CD4-positive, alpha-beta T cell treated with Interferon gamma for 1 hour (primary cell): ENCODE results near the gene CUL5.
"Not testable (repeated sequence)": the region's sequence is repeated elsewhere in the genome, so short reads cannot be mapped to it uniquely, and the experiment has no call there.

Experiments used
- DNase-seq: peaks from one replicate; pipeline ENCODE4 v3.0.0-alpha.2; 2020

The CUL5 gene

GRCh38 chr11:108117746-108118371 lies 109.2 kb downstream of the CUL5 start:
- DNase-seq, result no peak

DNA sequence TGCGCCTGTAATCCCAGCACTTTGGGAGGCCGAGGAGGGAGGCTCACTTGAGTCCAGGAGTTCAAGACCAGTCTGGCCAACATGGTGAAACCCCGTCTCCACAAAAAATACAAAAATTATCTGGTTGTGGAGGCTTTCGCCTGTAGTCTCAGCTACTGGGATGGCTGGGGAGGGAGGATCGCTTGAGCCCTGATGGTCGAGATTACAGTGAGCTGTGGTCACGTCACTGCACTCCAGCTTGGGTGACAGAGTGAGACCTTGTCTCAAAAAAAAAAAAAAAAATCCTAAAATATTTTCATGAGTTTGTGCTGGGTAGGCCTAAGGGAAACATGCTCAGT lies 112.2 kb downstream of the CUL5 start:
- DNase-seq, result not testable (repeated sequence)

GRCh38 chr11:108121274-108122155 lies 112.8 kb downstream of the CUL5 start, which contains the start of gene ACAT1:
Gene ACAT1 (plus strand): TSS chr11:108121567. CDS start chr11:108121607, 40 bp downstream.
- DNase-seq, result peak; percentile 90

DNA sequence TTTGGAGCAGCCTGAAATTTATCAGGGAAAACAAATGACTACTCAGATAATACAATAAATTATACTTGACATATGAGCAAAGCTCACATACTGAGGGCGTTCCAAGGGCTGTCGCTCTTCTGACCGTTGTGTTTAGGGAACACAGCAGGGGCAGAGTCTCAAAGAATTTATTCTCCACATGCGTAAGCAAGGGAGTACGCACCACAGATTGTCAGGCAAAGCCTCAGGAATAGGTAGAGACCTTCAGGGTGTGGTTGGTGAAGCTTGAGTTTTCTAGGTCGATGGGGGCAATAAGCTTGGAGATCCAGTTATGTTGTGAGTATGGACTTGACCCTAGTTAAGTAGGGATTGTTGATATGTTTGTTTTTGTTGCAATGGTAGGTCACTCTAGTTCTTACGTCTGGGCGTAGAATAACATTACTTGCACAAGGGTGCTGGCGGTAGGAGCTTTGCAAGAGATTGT lies 113.5 kb downstream of the CUL5 start:
- DNase-seq, result no peak

DNA sequence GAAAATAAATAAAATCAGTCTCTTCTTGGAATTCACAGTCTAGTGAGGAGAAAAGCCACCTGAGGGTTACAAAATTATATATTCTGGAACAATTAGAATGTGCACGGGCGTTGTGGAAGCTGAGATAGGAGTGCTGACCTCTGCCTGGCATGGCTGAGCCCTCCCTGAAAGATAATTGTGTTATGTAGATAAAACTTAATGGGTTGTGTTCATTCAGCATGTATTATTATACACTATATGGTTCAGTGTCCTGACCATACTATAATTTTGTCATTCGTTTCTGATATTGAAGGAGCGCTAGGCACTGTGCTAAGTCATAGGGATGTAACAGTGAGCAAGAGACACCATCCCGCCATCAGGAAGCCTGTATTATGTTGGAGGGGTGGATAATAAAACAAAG lies 116.4 kb downstream of the CUL5 start:
- no peak for DNase-seq

- no peak for DNase-seq
Measured at GRCh38 chr11:108128772-108129171, 120.1 kb downstream of the CUL5 start.

- no peak for DNase-seq
Measured at GRCh38 chr11:108131993-108132392, 123.3 kb downstream of the CUL5 start.

DNA sequence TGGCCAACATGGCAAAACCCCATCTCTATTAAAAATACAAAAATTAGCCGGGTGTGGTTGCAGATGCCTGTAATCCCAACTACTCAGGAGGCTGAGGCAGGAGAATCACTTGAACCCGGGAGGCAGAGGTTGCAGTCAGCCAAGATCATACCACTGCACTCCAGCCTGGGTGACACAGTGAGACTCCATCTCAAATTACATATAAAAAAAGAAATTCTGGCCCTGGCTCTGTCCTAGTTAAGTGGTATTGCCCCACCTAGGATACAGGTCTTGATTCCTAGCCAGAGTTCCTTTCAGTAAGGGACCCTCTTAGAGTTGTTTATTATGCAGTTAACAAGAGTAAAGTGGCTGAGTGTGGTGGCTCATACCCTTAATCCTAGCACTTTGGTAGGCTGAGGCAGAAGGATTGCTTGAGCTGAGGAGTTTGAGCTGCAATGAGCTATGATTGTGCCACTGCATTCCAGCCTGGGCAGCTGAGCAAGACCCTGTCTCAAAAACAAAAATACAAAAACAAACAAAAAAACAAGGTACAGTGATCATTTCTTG lies 124.4 kb downstream of the CUL5 start:
- DNase-seq, result not testable (repeated sequence)

GRCh38 chr11:108135845-108136544 lies 127.3 kb downstream of the CUL5 start:
- no peak for DNase-seq

DNA sequence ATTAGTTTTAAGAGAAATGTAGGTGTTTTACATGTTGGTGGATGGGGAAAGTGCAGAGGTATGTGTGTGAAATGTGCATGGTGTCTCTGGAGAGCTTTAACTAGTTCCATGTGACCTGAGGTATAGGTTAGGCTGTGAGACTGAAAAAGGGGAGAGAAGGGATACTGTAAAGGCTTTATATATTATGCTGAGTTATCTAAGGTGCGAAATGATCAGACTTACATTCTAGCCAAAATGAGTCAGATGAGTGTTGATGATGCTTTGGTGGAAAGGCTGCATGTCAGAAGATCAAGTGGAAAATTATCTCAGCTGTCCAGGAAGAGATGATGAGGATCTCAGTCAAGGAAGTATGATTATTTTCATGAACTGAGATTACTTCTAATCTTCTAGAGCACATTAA lies 128.5 kb downstream of the CUL5 start:
- no peak for DNase-seq

GRCh38 chr11:108142304-108142703 lies 133.6 kb downstream of the CUL5 start:
- DNase-seq, result no peak

GRCh38 chr11:108144615-108145014 lies 135.9 kb downstream of the CUL5 start:
- no peak for DNase-seq

GRCh38 chr11:108147150-108147549 lies 138.5 kb downstream of the CUL5 start:
- DNase-seq, result no peak

DNA sequence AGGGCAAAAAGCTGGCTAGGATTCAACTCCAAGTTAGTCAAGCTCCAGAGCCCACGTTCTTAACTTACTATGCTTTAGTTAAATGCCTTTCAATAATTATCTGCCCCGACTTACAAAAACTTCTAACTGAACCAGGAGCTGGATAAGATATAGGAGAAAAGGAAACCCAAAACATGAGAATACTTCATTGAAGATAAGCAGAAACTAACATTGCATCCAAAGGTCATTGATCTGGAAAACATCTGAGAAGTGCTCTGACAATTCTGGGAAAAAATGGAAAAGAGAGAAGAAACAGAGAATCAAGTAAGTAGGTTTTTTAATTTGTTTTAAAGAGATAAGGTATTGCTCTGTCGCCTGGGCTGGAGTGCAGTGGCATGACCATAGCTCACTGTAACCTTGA lies 139.9 kb downstream of the CUL5 start:
- DNase-seq, result no peak

DNA sequence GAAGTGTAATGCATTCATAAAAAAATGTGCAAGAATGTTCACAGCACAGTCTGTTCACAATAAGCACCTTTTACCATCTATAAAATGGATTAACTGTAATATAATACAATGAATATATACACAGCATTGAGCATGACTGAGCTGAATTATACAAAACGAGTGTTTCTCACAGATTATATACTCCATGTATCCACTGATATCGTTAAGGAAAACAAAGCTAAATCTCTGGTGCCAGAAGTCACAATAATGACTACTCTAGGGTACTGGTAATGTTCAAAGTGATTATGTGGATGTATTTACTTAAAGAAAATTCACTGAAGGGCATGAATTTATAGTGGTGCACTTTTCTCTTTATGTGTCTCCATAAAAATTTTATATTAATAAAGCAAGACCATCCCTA lies 145.9 kb downstream of the CUL5 start:
- no peak for DNase-seq
